NCI-H226 (cell line): ENCODE data around the gene MOSMO.
"Not testable (repeated sequence)": the region's sequence is repeated elsewhere in the genome, so short reads cannot be mapped to it uniquely, and the experiment has no call there.

Experiments
- DNase-seq: peaks from one replicate; pipeline ENCODE4 v3.0.0-alpha.2; 2015

Gene MOSMO

GRCh38 chr16:22003195-22003594 lies 4.7 kb upstream of the MOSMO start:
- DNase-seq = no peak

- DNase-seq = no peak
Measured at GRCh38 chr16:22004341-22004740, 3.6 kb upstream of the MOSMO start.

- no peak for DNase-seq
Measured at GRCh38 chr16:22005746-22006145, 2.2 kb upstream of the MOSMO start.

GRCh38 chr16:22006636-22007035 lies 1.3 kb upstream of the MOSMO start:
- no peak for DNase-seq

GRCh38 chr16:22007159-22007508 lies 777 bp upstream of the MOSMO start:
- DNase-seq = no peak

- DNase-seq = no peak
Measured at GRCh38 chr16:22008215-22009059, 526 bp downstream of the MOSMO start.

- no peak for DNase-seq
Measured at GRCh38 chr16:22010902-22011301, 3.0 kb downstream of the MOSMO start.

- no peak for DNase-seq
Measured at GRCh38 chr16:22012241-22012640, 4.3 kb downstream of the MOSMO start.

- no peak for DNase-seq
Measured at GRCh38 chr16:22013486-22013885, 5.6 kb downstream of the MOSMO start.

- DNase-seq = no peak
Measured at GRCh38 chr16:22014271-22014873, 6.5 kb downstream of the MOSMO start.

GRCh38 chr16:22016927-22017326 lies 9.0 kb downstream of the MOSMO start:
- DNase-seq = no peak

- DNase-seq = no peak
Measured at GRCh38 chr16:22018559-22018958, 10.6 kb downstream of the MOSMO start.

GRCh38 chr16:22022151-22022550 lies 14.2 kb downstream of the MOSMO start:
- no peak for DNase-seq

- no peak for DNase-seq
Measured at GRCh38 chr16:22023505-22023904, 15.6 kb downstream of the MOSMO start.

- DNase-seq = not testable (repeated sequence)
Measured at GRCh38 chr16:22024785-22025184, 16.9 kb downstream of the MOSMO start.

GRCh38 chr16:22027633-22028032 lies 19.7 kb downstream of the MOSMO start:
- no peak for DNase-seq

- no peak for DNase-seq
Measured at GRCh38 chr16:22029632-22030031, 21.7 kb downstream of the MOSMO start.

- no peak for DNase-seq
Measured at GRCh38 chr16:22030087-22030812, 22.3 kb downstream of the MOSMO start.

- DNase-seq = no peak
Measured at GRCh38 chr16:22031483-22032083, 23.7 kb downstream of the MOSMO start.

GRCh38 chr16:22034503-22034902 lies 26.6 kb downstream of the MOSMO start:
- no peak for DNase-seq

GRCh38 chr16:22035153-22035552 lies 27.2 kb downstream of the MOSMO start:
- no peak for DNase-seq

GRCh38 chr16:22043882-22044281 lies 36.0 kb downstream of the MOSMO start:
- DNase-seq = not testable (repeated sequence)

- not testable (repeated sequence) for DNase-seq
Measured at GRCh38 chr16:22045888-22046287, 38.0 kb downstream of the MOSMO start.

GRCh38 chr16:22050963-22051362 lies 43.1 kb downstream of the MOSMO start:
- no peak for DNase-seq
